Left colon (tissue), 2 donors: ENCODE data around the gene SNX30. TPM values are rescaled to one million over a fixed set of nuclear protein-coding genes. Genes with fewer than 3 reads are reported as not detected.

Experiments
- ATAC-seq: fragments of 200-7000 bp; cut with Tn5 transposase; one replicate; pipeline ENCODE4 v1.9.1; 2020; ENCODE audit warnings: mild to moderate bottlenecking, moderate library complexity
- DNase-seq, 2 donors: peaks; one replicate each; pipeline ENCODE4 v3.0.0-alpha.2; 2020
- intact Hi-C, 2 donors: fragments of 100-400 bp; cut with DNase I in 1 of 2; cut with micrococcal nuclease in 1 of 2; formaldehyde crosslinking; loops; one replicate each; pipeline versions ENCODE4 v1.11.2 to v1.14.0; 2022; cut with DNase I, micrococcal nuclease
- total RNA-seq, 2 donors: library from RNA; stranded (reverse); fragmentation: NEBNext Ultra II Directional; extraction: Animal tissue kit (Norgen Biotek cat#: 25700); gene quantifications; one replicate each; pipeline ENCODE4 v1.2.1, GENCODE V29; 2021
- donor health status: DM: no; HTN: no; CAD: no.
- donor health status: DM: yes; HTN: yes; CAD: no.

The SNX30 gene
- total RNA-seq, 2 donors from 2014 or later = 30.7 to 35.3 TPM

- DNase-seq (no peak), ATAC-seq (no peak)
- intact Hi-C loops = no loop called here
Observed at GRCh38 chr9:112892981-112893380, 142.4 kb downstream of the SNX30 start.

DNA sequence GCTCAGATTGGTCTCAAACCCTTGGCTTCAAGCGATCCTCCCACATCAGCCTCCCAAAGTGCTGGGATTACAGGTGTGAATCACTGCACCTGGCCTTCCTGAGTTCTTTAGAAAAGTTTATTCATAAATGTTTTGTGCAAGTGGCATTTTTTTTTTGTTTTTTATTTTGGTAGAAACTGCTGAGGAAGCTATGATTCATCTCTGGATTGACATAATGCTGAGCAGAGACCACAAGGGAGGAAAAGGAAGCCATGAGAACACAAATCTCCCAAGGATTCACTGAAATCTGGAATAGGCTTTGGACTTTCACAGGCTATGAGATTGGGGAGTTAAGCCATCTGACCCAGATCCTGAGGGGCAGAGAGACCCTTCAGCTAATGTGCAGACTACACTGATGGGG is 143.5 kb downstream of the SNX30 start:
- intact Hi-C loops = no loop called here

GRCh38 chr9:112894699-112895098 is 144.1 kb downstream of the SNX30 start:
- intact Hi-C loops = no loop called here
- ATAC-seq (no peak), DNase-seq (no peak)

More for the DNA sequence above, 143.5 kb downstream of the SNX30 start:
- ATAC-seq (no peak), DNase-seq (no peak)

DNA sequence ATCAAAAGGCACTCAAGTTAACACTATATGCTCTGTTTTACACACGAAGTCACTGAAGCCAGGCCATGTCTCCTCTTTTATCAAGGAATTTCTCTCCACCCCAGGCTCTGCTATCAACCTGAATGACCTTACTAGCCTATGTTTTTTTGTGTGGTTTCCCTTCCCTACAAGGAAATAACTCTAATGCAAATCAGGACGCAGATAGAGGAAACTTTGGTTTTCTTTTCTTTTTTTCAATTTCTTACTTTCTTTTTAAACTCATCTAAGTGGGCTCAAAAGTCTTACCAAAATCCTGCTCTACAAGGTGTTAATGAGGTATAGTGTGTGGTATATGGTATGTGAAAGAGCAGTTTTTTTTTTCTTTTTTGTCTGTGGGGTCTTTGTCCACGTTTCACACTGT is 145.6 kb downstream of the SNX30 start:
- no peak for ATAC-seq
- intact Hi-C loops = no loop called here
- no peak for DNase-seq

DNA sequence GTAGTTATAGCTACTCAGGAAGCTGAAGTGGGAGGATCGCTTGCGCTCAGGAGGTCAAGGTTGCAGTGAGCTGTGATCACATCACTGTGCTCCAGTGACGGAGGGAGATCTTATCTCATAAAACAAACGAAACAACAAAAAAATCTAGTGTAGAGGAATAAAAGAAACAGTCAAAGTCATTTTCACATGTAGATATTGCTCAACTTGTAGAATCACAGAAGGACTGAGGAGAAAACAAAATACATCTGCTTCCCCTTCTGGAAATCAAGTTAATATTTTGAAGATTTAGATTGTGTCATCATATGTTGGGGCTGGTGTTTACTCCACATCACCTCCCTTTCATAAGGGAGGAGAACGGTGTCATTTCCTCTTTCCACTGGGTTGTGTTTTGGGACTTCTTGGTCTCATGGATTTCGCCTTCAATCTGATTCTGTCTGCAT is 148.3 kb downstream of the SNX30 start:
- intact Hi-C loops = no loop called here
- DNase-seq = no peak
- ATAC-seq = no peak

DNA sequence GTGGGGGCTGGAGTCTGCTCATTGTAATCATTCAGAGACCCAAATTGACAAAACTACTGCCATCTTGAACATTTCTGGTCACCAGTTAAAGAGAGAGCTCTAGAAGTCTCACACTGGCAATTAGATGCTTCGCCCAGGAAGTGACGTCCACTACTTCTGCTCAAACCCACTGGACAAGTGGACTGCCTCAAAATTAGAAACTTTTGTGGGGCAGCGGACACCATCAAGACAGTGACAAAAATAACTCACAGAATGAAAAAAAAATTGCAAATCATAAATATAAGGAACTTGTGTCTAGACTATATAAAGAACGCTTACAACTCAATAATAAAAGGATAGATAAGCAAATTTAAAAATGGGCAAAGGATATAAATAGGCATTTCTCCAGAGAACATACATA is 149.9 kb downstream of the SNX30 start:
- intact Hi-C loops = no loop called here
- DNase-seq (no peak), ATAC-seq (no peak)

DNA sequence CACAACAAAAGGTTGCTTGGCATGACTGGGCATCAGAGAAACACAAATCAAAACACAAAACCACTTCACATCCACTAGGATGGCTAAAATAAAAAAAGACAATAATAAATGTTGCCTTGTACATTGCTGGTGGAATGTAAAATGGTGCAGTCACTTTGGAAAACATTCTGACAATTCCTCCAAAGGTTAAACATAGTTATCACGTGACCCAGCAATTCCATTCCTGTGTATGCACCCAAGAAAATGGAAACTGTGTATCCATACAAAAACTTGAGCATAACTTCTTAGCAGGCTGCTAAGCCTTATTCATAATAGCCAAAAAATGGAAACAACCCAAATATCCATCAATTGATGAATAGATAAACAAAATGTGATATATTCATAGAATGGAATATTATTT is 150.3 kb downstream of the SNX30 start:
- DNase-seq = no peak
- no peak for ATAC-seq
- intact Hi-C loops = no loop called here

DNA sequence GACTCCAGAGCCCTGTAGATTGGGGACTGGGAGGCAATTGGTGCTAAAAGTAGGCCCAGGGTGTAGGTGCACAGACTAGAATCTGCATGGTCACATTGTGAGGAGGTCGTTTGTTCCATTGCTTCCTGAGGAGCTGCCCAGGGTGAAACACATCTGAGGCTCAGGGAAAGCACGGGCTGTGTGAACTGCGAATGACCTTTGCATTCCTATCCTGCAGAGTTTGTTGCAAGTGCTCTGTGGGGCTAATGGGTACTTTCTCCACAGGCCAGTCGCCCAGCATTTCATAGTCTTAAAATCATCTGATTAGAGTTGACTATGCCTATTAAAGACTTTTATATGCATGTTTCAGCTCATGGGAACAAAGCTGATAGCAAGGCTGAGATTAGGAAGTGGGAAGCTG is 154.5 kb downstream of the SNX30 start:
- no peak for ATAC-seq
- intact Hi-C loops = no loop called here
- DNase-seq = no peak

GRCh38 chr9:112911736-112912135 is 161.2 kb downstream of the SNX30 start:
- DNase-seq (no peak), ATAC-seq (no peak)
- intact Hi-C loops = no loop called here

DNA sequence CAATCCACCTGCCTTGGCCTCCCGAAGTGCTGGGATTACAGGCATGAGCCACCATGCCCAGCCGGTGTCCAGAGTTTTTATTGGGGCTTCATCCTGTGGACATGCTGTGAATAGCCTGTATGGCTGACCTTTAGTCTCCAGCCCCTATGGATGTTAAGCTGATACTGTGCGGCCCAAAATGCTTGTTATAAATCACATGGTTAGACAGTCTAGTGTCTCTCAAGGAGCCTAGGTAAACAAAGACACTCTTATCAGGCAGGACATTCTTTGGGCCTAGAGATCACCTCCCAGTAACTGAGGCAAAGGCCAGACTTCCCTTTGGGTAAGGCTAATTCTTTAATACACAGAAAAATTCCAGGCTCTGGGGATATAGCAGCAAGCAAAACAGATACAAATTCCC is 162.1 kb downstream of the SNX30 start:
- intact Hi-C loops = no loop called here
- DNase-seq (no peak), ATAC-seq (no peak)

GRCh38 chr9:112913326-112913725 is 162.8 kb downstream of the SNX30 start:
- ATAC-seq (no peak), DNase-seq (no peak)
- intact Hi-C loops = no loop called here

DNA sequence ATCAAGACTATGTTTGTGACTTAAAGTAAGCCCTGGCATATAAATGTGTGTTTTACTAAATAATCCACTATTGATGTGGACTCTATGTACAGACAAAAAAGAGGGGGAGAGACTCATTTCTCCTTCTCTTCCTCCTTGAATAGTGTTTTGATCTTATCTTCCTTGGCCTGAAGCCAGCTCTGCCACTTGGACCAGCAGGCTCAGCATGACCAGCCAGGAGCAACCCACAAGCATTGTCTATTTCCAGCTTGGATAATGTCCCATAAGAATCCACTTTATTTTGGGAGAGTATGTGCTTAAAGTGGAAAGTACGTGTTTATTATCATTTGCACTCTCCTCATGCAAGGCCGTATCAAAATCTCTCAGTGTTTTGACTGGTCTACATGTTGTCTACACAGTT is 164.0 kb downstream of the SNX30 start:
- no peak for DNase-seq
- intact Hi-C loops = no loop called here
- ATAC-seq = no peak

DNA sequence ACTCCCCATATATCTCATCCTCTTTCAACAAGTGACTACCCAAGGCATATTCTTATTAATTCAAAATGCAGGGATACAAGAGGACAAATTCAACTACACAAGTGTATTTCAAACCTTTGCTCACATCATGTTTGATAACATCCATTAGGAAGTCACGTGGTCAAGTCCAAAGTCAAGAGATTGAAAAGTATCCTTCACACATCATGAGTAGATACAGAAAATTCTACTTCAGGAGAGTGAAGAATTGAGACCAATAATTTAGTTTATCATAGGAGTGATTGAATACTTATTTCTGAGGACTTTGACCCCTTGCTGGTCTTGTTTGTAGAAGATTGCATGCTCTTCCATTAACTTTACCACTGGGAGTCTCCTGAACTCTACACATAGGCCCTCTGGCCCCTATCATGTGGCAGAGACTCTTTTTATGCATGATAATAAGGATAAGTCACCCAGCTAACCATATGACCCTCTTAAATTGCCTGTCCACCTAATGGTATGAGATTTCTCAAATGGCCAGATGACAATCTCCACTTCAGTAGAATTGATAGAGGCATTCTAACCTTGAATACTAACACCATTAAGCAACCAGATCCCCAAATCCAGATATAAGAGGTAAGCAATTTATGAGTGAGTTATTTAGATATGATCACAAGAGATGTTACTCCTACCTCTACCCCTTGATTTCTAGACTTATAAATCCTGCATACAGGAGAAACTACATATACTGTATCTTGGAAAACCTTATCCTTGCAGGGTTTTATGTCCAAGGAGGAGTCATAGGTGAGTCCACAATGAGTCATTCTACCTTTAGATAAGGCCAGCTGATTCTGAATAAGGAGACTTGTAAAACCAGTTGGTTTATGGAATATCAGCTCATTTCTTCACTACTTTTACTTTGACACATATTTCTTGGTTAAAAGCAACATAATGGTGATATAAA is 166.8 kb downstream of the SNX30 start:
- ATAC-seq (peak; percentile 92), DNase-seq (no peak)
- intact Hi-C loops = no loop called here

DNA sequence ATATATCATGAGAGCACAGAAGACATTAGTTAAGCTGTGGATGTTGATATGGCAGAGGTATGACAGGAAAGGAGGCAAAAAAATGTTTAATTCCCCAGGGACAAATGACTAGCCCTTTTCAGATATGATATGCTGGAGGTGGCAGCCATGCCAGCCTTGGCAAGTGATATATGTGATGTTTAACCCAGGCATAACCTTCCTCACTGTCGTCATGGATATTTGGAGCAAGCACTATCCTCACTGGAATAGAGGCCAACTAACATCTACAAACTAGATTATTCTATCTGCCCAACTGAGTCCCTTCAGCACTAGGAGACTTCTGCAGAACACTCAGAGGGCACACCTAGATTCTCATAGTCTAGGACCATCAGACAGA is 167.4 kb downstream of the SNX30 start:
- ATAC-seq (peak; percentile 39), DNase-seq (no peak)
- intact Hi-C loops = no loop called here

GRCh38 chr9:112921549-112921948 is 171.0 kb downstream of the SNX30 start:
- ATAC-seq (no peak), DNase-seq (no peak)
- intact Hi-C loops = no loop called here

Other genes starting within 250 kb of the SNX30 start
- 10 to 100 TPM; 27.3 to 31.9 TPM for gene INIP, start 32.6 kb upstream of the SNX30 start, total RNA-seq
- gene SLC46A2, start 140.1 kb downstream of the SNX30 start, total RNA-seq = not detected